H9 (cell line): Measurements from ENCODE around the gene FBXL22. TPM values are rescaled to one million over a fixed set of nuclear protein-coding genes. Genes with fewer than 3 reads are reported as not detected.
A peak's percentile ranks its signal among the peaks of the same experiment; 100 is the strongest.

ENCODE experiments used
- DNase-seq: peaks from one replicate; pipeline ENCODE4 v3.0.0-alpha.2; 2017
- H2AFZ ChIP-seq: one replicate; pipeline ENCODE4 v1.6.1; 2013; ENCODE audit warnings: mild to moderate bottlenecking, low read length, control low read depth, moderate library complexity
- H2AK5ac ChIP-seq: 2 replicates; pipeline ENCODE4 v1.6.1; 2013; ENCODE audit warnings: low read length, control low read depth, mixed read lengths; ENCODE audit not compliant: insufficient read length
- H2BK120ac ChIP-seq: one replicate; pipeline ENCODE4 v1.6.1; 2013; ENCODE audit warnings: low read depth, mild to moderate bottlenecking, low read length, control low read depth, inconsistent platforms; ENCODE audit not compliant: poor library complexity, severe bottlenecking
- H2BK12ac ChIP-seq: 2 replicates; pipeline ENCODE4 v1.6.1; 2013; ENCODE audit warnings: low read length, control low read depth, mixed read lengths, low read depth; ENCODE audit not compliant: insufficient read length
- H2BK15ac ChIP-seq: 2 replicates; pipeline ENCODE4 v1.6.1; 2013; ENCODE audit warnings: low read depth, low read length, control low read depth
- H2BK20ac ChIP-seq: one replicate; pipeline ENCODE4 v1.6.1; 2013; ENCODE audit warnings: low read depth, mild to moderate bottlenecking, low read length, control low read depth, inconsistent platforms; ENCODE audit not compliant: poor library complexity, severe bottlenecking
- H2BK5ac ChIP-seq: 2 replicates; pipeline ENCODE4 v1.6.1; 2013; ENCODE audit warnings: low read length, control low read depth, mixed read lengths; ENCODE audit not compliant: insufficient read length
- H3K14ac ChIP-seq: 2 replicates; pipeline ENCODE4 v1.6.1; 2013; ENCODE audit warnings: low read length, control low read depth; ENCODE audit not compliant: insufficient read depth
- H3K18ac ChIP-seq: 2 replicates; pipeline ENCODE4 v1.6.1; 2013; ENCODE audit warnings: low read depth, mild to moderate bottlenecking, mixed read lengths, low read length, control low read depth; ENCODE audit not compliant: insufficient read length
- H3K23ac ChIP-seq: 2 replicates; pipeline ENCODE4 v1.6.1; 2013; ENCODE audit warnings: low read length, control low read depth, mixed read lengths, low read depth; ENCODE audit not compliant: insufficient read length
- H3K23me2 ChIP-seq: 2 replicates; pipeline ENCODE4 v1.6.1; 2013; ENCODE audit warnings: low read depth, mild to moderate bottlenecking, mixed read lengths, low read length, control low read depth; ENCODE audit not compliant: insufficient read length, poor library complexity, severe bottlenecking
- H3K27ac ChIP-seq: 2 replicates; pipeline ENCODE4 v1.5.1; 2013; ENCODE audit warnings: low read length, control low read depth, mixed read lengths, low read depth; ENCODE audit not compliant: insufficient read length
- H3K27me3 ChIP-seq: 2 replicates; pipeline ENCODE4 v1.6.1; 2013; ENCODE audit warnings: low read length, control low read depth, inconsistent platforms; ENCODE audit not compliant: insufficient read depth
- H3K4ac ChIP-seq: 2 replicates; pipeline ENCODE4 v1.6.1; 2013; ENCODE audit warnings: low read depth, mild to moderate bottlenecking, control low read depth, inconsistent platforms, low read length, moderate library complexity
- H3K4me1 ChIP-seq: 2 replicates; pipeline ENCODE4 v1.6.1; 2013; ENCODE audit warnings: low read length, control low read depth, inconsistent platforms; ENCODE audit not compliant: insufficient read depth
- H3K4me2 ChIP-seq: 2 replicates; pipeline ENCODE4 v1.6.1; 2013; ENCODE audit warnings: low read length, control low read depth, mixed read lengths; ENCODE audit not compliant: insufficient read length, insufficient read depth
- H3K56ac ChIP-seq: 2 replicates; pipeline ENCODE4 v1.6.1; 2013; ENCODE audit warnings: low read depth, mild to moderate bottlenecking, mixed read lengths, low read length, control low read depth; ENCODE audit not compliant: insufficient read length
- H3K79me1 ChIP-seq: 2 replicates; pipeline ENCODE4 v1.6.1; 2013; ENCODE audit warnings: low read depth, mild to moderate bottlenecking, moderate library complexity, low read length, control low read depth, inconsistent platforms; ENCODE audit not compliant: insufficient read depth, poor library complexity, severe bottlenecking
- H3K79me2 ChIP-seq: 2 replicates; pipeline ENCODE4 v1.6.1; 2013; ENCODE audit warnings: low read length, control low read depth, inconsistent platforms; ENCODE audit not compliant: insufficient read depth
- H3K9ac ChIP-seq: 2 replicates; pipeline ENCODE4 v1.6.1; 2013; ENCODE audit warnings: low read length, control low read depth, mixed read lengths; ENCODE audit not compliant: insufficient read length; ENCODE audit errors: extremely low read depth
- H3K9me3 ChIP-seq: one replicate; pipeline ENCODE4 v1.6.1; 2013; ENCODE audit warnings: low read depth, low read length, inconsistent platforms; ENCODE audit not compliant: control insufficient read depth
- H3T11ph ChIP-seq: one replicate; pipeline ENCODE4 v1.6.1; 2013; ENCODE audit warnings: mild to moderate bottlenecking, low read length, control low read depth, inconsistent platforms
- H4K20me1 ChIP-seq: one replicate; pipeline ENCODE4 v1.6.1; 2013; ENCODE audit not compliant: control insufficient read depth, insufficient read length, insufficient read depth
- H4K5ac ChIP-seq: 2 replicates; pipeline ENCODE4 v1.6.1; 2013; ENCODE audit warnings: low read depth, mild to moderate bottlenecking, mixed read lengths, low read length, control low read depth; ENCODE audit not compliant: insufficient read length
- H4K8ac ChIP-seq: replicated peaks from 2 replicates; pipeline ENCODE4 v1.6.1; 2013; ENCODE audit warnings: low read length, control low read depth, mixed read lengths, low read depth; ENCODE audit not compliant: insufficient read length
- H4K91ac ChIP-seq: 2 replicates; pipeline ENCODE4 v1.6.1; 2013; ENCODE audit warnings: low read depth, mild to moderate bottlenecking, moderate library complexity, mixed read lengths, low read length, control low read depth; ENCODE audit not compliant: insufficient read length
- H3K27ac Mint-ChIP-seq, 3 experiments: 2 replicates in 2 of 3; 3 replicates in 1 of 3; pipeline ENCODE4 v1.8.0; 2020 to 2021; ENCODE audit warnings: mixed read lengths in 3 of 3, mild to moderate bottlenecking in 1 of 3, moderate library complexity in 1 of 3
- H3K27me3 Mint-ChIP-seq: 2 replicates; pipeline ENCODE4 v1.8.0; 2021; ENCODE audit warnings: low read depth, mild to moderate bottlenecking, moderate library complexity, mixed read lengths
- H3K36me3 Mint-ChIP-seq, 3 experiments: 2 replicates in 2 of 3; 3 replicates in 1 of 3; pipeline ENCODE4 v1.8.0; 2020 to 2021; ENCODE audit warnings: low read depth in 3 of 3, mixed read lengths in 3 of 3; ENCODE audit not compliant: insufficient read depth in 1 of 3
- H3K4me1 Mint-ChIP-seq, 2 experiments: 2 replicates each; pipeline ENCODE4 v1.8.0; 2020; ENCODE audit warnings: mixed read lengths in 2 of 2
- H3K4me3 Mint-ChIP-seq, 2 experiments: 2 replicates in 1 of 2; 3 replicates in 1 of 2; pipeline ENCODE4 v1.8.0; 2020 to 2021; ENCODE audit warnings: mild to moderate bottlenecking in 2 of 2, mixed read lengths in 2 of 2, moderate library complexity in 1 of 2
- H3K9me3 Mint-ChIP-seq, 2 experiments: 2 replicates in 1 of 2; 3 replicates in 1 of 2; pipeline ENCODE4 v1.8.0; 2020; ENCODE audit warnings: mild to moderate bottlenecking in 2 of 2, mixed read lengths in 2 of 2, moderate library complexity in 1 of 2
- CTCF ChIP-seq: fragments of 200-600 bp; sonication (generic); conservative IDR thresholded peaks from 3 replicates; pipeline ENCODE4 v1.8.0; 2021; ENCODE audit warnings: antibody characterized with exemption, mild to moderate bottlenecking
- WGBS: extraction: QIAGEN DNeasy Blood & Tissue Kit; methylation state at CpG from one replicate; pipeline ENCODE4 v1.1.7; 2013; ENCODE audit warnings: missing lambda C conversion rate, low lambda C conversion rate, mixed read lengths; ENCODE audit not compliant: insufficient read length; ENCODE audit errors: extremely low coverage; 5-methylcytosine and 5-hydroxymethylcytosine counted together
- total RNA-seq: library from RNA; stranded (reverse); gene quantifications from 2 replicates; pipeline ENCODE4 v1.2.1, GENCODE V29; 2021

The FBXL22 gene
- total RNA-seq, 1 experiment from 2014 or later: 0.52 TPM

GRCh38 chr15:63560741-63561448 is 36.3 kb upstream of the FBXL22 start:
- H3K9ac ChIP-seq: no peak overlapping the region
- H3K36me3 Mint-ChIP-seq: peaks cover 2 to 21% (median 11%) of the 10 kb centered on the region in 3 experiments; a peak in 5 of 7 replicates
- H3K27ac ChIP-seq: no peak overlapping the region
- H2AK5ac ChIP-seq: no peak overlapping the region
- no peaks in the 10 kb centered on the region for H3K79me1 ChIP-seq
- H3K18ac ChIP-seq: peak overlapping the region; percentile 5
- H3K27ac Mint-ChIP-seq: peak overlapping the region in 1 of 3 experiments; percentile 47; a peak in 1 of 7 replicates
- no peaks in the 10 kb centered on the region for H3K27me3 ChIP-seq
- H2BK5ac ChIP-seq: no peak overlapping the region
- no peak overlapping the region for H3K14ac ChIP-seq
- H3T11ph ChIP-seq: no peak overlapping the region
- no peaks in the 10 kb centered on the region for H3K23me2 ChIP-seq
- no peak overlapping the region for H4K91ac ChIP-seq
- no peak overlapping the region for H3K4me3 Mint-ChIP-seq
- H2AFZ ChIP-seq: no peak overlapping the region
- DNase-seq: no peak
- no peak for TF ChIP-seq CTCF
- H3K9me3 Mint-ChIP-seq: no peaks in the 10 kb centered on the region
- peaks cover 16% of the 10 kb centered on the region for H3K4me1 ChIP-seq
- H3K4ac ChIP-seq: no peak overlapping the region
- H4K5ac ChIP-seq: no peak overlapping the region
- H4K20me1 ChIP-seq: no peaks in the 10 kb centered on the region
- H2BK12ac ChIP-seq: no peak overlapping the region
- no peaks in the 10 kb centered on the region for H3K79me2 ChIP-seq
- WGBS: no CpG with 5 or more reads among the region's 6 CpGs
- no peak overlapping the region for H2BK15ac ChIP-seq
- no peak overlapping the region for H2BK120ac ChIP-seq
- no peak overlapping the region for H4K8ac ChIP-seq
- no peak overlapping the region for H3K4me2 ChIP-seq
- H3K23ac ChIP-seq: no peak overlapping the region
- peaks cover 21 to 32% of the 10 kb centered on the region in 2 experiments for H3K4me1 Mint-ChIP-seq
- H2BK20ac ChIP-seq: no peak overlapping the region
- no peaks in the 10 kb centered on the region for H3K27me3 Mint-ChIP-seq
- no peaks in the 10 kb centered on the region for H3K9me3 ChIP-seq
- no peak overlapping the region for H3K56ac ChIP-seq
